C4-2B (cell line): Measurements from ENCODE around the gene MSI2.
A peak's percentile ranks its signal among the peaks of the same experiment; 100 is the strongest.

Source experiments
- H3K27ac ChIP-seq: fragments of 450-650 bp; 2 replicates; pipeline ENCODE4 v1.5.1; 2017
- ZFX ChIP-seq: fragments of 450-650 bp; IDR thresholded peaks from 2 replicates; pipeline ENCODE4 v1.6.1; 2017
- TF ChIP-seq, protein P1 (sequence below): fragments of 450-650 bp; conservative IDR thresholded peaks from 2 replicates; pipeline ENCODE4 v1.5.1; 2017; ENCODE audit warnings: mild to moderate bottlenecking

MSI2 gene

DNA sequence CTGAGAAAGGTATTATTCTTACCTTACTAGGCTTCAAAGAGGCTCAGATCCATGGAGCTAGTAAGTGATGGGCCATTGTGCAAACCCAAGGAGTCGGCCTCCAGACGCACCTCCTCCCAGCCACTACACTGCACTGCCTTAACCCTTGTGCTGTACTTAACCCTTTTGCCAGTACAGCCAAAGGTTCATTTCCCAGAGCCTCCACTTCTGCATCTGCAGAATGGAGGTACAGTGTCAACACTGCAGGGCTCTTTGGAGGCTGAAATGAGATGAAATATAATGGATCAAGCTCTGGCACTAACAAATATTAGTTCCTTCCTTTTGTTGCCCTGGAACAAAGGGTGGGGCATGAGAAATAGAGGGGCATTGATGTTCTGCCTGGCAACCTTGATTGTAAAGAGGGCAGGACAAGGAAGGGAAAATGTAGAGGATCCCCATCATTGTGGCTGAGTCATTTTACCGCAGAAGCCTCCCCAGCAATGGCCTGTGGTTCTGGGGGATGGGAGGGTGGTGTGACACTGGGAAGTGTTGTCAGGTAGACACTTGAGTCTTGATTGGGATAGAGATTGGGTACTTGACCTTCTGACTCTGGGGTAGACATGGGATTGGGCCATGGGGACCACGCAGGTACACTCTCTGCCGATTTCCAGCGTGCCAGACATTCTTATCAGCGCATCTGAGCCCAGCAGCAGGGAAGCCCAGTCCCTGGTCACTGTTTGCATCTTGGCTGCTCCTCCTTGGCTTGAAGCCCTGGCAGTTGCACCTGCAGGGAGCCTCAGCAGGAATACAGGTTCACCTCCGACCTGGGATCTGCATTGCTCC is 84.0 kb downstream of the MSI2 start:
- TF ChIP-seq ZFX, result no peak
- TF ChIP-seq, protein P1, sequence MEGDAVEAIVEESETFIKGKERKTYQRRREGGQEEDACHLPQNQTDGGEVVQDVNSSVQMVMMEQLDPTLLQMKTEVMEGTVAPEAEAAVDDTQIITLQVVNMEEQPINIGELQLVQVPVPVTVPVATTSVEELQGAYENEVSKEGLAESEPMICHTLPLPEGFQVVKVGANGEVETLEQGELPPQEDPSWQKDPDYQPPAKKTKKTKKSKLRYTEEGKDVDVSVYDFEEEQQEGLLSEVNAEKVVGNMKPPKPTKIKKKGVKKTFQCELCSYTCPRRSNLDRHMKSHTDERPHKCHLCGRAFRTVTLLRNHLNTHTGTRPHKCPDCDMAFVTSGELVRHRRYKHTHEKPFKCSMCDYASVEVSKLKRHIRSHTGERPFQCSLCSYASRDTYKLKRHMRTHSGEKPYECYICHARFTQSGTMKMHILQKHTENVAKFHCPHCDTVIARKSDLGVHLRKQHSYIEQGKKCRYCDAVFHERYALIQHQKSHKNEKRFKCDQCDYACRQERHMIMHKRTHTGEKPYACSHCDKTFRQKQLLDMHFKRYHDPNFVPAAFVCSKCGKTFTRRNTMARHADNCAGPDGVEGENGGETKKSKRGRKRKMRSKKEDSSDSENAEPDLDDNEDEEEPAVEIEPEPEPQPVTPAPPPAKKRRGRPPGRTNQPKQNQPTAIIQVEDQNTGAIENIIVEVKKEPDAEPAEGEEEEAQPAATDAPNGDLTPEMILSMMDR, result no peak
- H3K27ac ChIP-seq, result peak overlapping the region; percentile 4; the same call in 1 of the 2 replicates

DNA sequence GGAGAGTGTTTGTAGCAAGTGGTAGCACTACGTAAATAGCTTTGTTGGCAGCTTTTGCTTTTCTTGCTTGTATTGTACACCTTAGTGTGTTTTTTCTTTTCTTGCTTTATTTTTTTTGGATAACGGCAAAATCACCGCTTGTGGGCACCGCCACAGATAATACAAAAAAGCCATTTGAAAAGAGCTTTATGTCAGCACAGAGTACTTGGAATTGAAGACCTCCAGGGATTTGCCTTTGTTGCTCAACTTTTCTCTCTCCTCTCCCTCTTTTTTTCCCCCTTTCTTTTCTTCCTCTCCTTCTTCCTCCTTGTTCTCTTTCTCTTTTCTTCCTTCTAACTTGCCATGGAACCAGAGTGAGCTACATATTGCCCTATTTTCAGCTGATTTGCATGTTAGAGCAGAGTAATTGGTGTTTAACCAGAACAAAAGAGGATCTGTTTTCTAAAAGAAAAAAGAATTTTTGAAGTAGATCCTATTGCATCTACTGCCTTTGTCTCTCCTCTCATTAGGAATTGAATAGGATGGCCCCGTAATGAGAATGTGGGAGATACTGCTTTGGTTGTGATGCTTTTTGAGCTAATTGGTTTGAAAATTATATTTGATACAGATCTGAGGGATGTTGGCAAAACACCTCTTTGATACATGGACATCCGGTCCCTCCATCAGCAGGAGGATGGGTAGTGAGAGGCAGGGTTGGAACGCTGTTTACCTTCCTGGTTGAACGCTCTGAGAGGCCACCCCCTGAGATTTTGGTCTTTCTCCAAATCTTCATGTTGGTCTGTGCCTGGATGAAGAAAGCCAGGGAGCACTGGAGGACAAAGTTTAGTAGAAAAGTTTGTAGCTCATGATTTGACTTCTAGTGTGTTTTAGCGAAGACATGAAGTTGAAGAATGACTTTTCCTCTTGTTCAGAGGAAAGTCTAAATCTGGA is 85.6 kb downstream of the MSI2 start:
- TF ChIP-seq, protein P1, result no peak
- TF ChIP-seq ZFX, result no peak

DNA sequence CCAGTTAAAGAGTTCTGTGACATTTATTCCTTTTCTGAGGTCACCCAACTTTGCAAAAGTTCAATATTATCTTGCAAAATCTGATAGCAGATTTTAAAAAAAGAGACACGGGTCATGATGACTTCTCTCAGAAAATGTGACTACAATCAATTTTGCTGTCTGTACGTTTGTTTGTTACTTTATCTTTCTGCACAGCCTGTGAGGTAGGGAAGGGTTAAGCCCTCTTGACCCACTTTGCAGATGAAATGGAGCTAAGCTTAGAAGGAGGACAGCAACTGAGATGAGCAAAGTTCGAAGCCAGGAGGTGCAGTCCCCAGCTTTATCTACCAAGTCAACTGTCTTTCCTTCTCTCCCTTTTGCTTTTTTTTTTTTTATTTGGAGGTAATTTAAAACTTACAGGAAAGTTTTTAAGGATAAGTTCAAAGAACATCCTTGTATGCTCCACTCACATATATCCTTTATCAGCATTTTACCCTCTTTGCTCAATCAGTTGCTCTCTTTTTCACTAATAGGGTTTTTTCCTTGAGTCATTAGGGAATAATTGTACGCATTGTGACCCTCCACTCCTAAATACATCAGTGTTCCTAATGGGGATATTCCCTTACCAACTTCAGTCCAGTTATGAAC is 86.8 kb downstream of the MSI2 start:
- TF ChIP-seq ZFX, result no peak
- TF ChIP-seq, protein P1, result no peak
- no peak overlapping the region for H3K27ac ChIP-seq

More for the DNA sequence above, 85.6 kb downstream of the MSI2 start:
- no peak overlapping the region for H3K27ac ChIP-seq

DNA sequence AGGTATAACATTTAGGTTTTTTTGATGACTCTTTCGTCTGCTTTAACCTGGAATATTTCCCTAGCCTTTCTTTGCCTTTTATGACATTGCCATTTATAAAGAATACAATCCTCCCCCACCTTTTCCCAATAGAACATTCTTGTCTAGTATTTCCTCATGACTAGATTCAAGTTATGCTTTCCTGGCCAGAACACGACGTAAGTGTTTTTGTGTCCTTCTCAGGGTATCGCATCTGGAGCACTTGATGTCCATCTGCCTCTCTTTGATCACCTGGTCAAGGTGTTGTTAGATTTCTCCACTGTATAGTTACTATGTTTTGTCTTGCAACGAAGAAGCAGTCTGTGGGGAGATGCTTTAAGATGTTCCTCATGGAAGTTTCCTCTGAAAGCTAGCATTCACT is 87.4 kb downstream of the MSI2 start:
- TF ChIP-seq, protein P1, result no peak
- TF ChIP-seq ZFX, result no peak
- no peak overlapping the region for H3K27ac ChIP-seq

DNA sequence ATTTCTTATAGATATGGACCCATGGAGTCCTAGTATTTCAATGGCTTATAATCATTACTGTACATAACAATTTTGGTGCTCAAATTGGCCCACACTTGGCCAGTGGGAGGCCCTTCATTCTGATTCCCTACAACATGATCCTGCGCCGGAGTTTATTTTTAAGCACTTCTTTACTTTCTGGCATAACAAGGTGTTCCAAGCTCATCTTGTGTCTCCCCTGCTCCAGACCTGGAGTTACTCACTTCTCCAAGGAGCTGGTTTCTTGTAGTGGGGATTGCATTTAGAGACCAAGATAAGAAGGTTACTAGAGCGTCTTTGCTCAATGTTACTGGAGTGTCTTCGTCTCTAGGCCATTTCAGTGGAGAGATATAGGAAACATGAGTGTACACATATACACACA is 87.9 kb downstream of the MSI2 start:
- no peak overlapping the region for H3K27ac ChIP-seq
- TF ChIP-seq, protein P1, result no peak
- TF ChIP-seq ZFX, result no peak

DNA sequence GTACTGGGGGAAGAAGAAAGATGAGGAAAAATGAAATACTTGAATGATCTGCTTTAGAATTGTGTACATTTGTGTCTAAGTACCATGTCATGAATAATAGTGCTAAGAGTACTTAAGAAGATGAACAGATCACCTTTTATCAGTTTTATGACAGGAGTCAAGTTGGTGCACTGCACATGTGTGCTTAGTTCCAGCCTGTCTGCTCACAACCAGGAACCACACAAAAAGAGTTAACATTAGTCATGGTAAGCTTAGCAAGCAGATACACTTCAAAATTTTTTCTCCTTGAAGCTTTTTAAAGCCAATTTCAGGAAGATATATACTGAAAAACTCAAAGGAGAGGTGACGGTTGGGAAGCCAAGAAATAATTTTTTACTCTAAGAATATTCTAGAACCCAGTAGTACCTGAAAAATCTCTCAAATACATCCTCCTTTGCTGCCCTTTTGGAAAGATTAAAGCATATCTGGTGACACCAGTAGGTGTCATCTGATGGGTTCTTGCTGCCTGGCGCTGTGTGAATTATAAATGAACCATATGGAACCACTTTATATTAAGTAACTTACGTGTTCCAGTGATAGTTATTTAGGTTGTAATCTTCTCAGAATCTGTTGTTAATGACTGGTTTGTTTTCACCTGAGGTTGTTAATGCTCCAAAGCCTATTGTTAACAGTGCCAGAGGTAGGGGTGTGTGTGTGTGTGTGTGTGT is 93.4 kb downstream of the MSI2 start:
- TF ChIP-seq ZFX, result no peak
- TF ChIP-seq, protein P1, result no peak
- H3K27ac ChIP-seq, result no peak overlapping the region
